ENCODE results near the gene HPF1.
"Not testable (repeated sequence)": the region's sequence is repeated elsewhere in the genome, so short reads cannot be mapped to it uniquely, and the experiment has no call there.

HPF1 gene

DNA sequence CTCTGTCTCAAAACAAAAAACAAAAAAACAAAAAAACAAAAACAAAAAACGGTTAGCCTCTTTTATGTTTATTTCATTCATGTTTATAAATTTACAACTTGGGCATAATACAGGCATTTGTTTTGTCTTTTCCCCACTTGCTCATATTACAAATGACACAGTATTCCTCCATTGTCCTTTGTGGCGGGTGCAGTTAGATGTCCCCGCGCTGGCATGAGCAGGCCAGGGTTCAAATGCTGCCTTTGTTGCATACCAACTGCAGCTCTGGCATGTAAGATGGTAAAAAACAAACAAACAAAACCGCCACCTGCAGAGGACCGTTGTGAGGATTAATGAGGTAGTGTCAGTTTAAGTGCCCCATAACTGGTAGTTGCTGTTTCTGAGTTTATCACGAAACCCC lies 16.1 kb upstream of the HPF1 start:
- Histone ChIP-seq H3K4me2 (ENCODE audit: low read depth, low read length, poor library complexity, severe bottlenecking) (no peak overlapping the region), H3K36me3 (ENCODE audit: low read length) (no peaks in the 10 kb centered on the region)

DNA sequence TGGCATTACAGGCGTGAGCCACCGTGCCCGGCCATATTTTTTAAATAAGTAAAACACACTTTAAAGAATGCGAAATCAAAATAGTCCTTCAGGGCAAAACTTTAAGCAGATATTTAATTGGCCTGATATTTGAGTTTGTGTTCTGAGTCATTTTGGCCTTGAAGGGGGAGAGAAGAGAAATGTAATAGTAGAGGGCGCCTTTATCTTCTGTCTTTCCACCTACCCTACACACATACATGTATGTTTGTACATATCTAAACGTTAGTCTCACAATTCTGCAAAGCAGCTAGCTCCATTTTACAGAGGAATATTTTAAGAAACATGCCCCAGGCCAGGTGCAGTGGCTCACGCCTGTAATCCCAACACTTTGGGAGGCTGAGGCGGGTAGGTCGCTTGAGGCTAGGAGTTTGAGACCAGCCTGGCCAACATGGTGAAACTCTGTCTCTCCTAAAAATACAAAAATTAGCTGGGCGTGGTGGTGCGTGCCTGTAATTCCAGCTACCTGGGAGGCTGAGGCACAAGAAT lies 13.9 kb upstream of the HPF1 start:
- not testable (repeated sequence) for H3K79me2 ChIP-seq (ENCODE audit: insufficient read depth, low read length); H3K4me2 ChIP-seq (ENCODE audit: low read depth, low read length, poor library complexity, severe bottlenecking); H3F3A ChIP-seq (ENCODE audit: insufficient read depth); H3K9me2 ChIP-seq (replicated peaks; ENCODE audit: insufficient read depth, low read length); H3K4me3 ChIP-seq (ENCODE audit: insufficient read depth, low read length, poor library complexity, severe bottlenecking); H3K27me3 ChIP-seq (ENCODE audit: low read length); H3K9me3 ChIP-seq (ENCODE audit: insufficient read depth, low read length); H4K20me1 ChIP-seq (ENCODE audit: low read depth, low read length); H3K9ac ChIP-seq (ENCODE audit: low read length); H3K36me3 ChIP-seq (ENCODE audit: low read length); H3K27ac ChIP-seq (ENCODE audit: low read depth, low read length); H2AFZ ChIP-seq (ENCODE audit: low read depth, low read length, severe bottlenecking)

More for the DNA sequence above, 16.1 kb upstream of the HPF1 start:
- Histone ChIP-seq H4K20me1 (ENCODE audit: low read depth, low read length) (no peaks in the 10 kb centered on the region), H3K27me3 (ENCODE audit: low read length) (no peaks in the 10 kb centered on the region), H3K27ac (ENCODE audit: low read depth, low read length) (no peak overlapping the region), H3K4me3 (ENCODE audit: insufficient read depth, low read length, poor library complexity, severe bottlenecking) (no peak overlapping the region), H2AFZ (ENCODE audit: low read depth, low read length, severe bottlenecking) (no peak overlapping the region), H3K9me2 (replicated peaks; ENCODE audit: insufficient read depth, low read length) (no peaks in the 10 kb centered on the region), H3K79me2 (ENCODE audit: insufficient read depth, low read length) (no peaks in the 10 kb centered on the region), H3K9me3 (ENCODE audit: insufficient read depth, low read length) (no peaks in the 10 kb centered on the region), H3K9ac (ENCODE audit: low read length) (no peak overlapping the region), H3F3A (ENCODE audit: insufficient read depth) (no peaks in the 10 kb centered on the region)
- TF ChIP-seq, protein P1, sequence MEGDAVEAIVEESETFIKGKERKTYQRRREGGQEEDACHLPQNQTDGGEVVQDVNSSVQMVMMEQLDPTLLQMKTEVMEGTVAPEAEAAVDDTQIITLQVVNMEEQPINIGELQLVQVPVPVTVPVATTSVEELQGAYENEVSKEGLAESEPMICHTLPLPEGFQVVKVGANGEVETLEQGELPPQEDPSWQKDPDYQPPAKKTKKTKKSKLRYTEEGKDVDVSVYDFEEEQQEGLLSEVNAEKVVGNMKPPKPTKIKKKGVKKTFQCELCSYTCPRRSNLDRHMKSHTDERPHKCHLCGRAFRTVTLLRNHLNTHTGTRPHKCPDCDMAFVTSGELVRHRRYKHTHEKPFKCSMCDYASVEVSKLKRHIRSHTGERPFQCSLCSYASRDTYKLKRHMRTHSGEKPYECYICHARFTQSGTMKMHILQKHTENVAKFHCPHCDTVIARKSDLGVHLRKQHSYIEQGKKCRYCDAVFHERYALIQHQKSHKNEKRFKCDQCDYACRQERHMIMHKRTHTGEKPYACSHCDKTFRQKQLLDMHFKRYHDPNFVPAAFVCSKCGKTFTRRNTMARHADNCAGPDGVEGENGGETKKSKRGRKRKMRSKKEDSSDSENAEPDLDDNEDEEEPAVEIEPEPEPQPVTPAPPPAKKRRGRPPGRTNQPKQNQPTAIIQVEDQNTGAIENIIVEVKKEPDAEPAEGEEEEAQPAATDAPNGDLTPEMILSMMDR (IDR thresholded peaks at IDR 0.05; ENCODE audit: insufficient read depth, low read length, poor library complexity, severe bottlenecking): no peak
- TF ChIP-seq EZH2phosphoT487 (conservative IDR thresholded peaks at IDR 0.05; ENCODE audit: low read length): no peak

DNA sequence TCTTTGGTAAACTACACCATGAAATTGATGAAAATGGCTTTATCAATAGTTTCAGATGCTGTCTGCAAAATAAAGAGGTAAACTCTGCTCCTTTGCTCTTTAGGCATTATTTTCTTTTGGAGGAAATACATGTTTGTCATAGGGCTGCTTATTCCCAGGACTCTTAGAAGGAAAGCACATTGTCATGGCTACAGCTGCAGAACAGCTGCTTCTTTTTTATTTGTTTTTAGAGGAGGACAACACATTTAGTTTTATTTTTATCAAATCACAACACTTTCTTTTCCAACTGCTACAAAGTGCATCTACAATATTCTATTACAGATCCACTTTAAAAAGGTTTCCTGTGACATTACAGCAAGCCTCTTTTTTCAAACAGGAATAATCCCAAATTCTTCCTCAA lies 12.7 kb upstream of the HPF1 start:
- TF ChIP-seq, protein P1 (IDR thresholded peaks at IDR 0.05; ENCODE audit: insufficient read depth, low read length, poor library complexity, severe bottlenecking): no peak
- TF ChIP-seq EZH2phosphoT487 (conservative IDR thresholded peaks at IDR 0.05; ENCODE audit: low read length): no peak
- Histone ChIP-seq H3K9ac (ENCODE audit: low read length) (no peak overlapping the region), H3K79me2 (ENCODE audit: insufficient read depth, low read length) (no peaks in the 10 kb centered on the region), H2AFZ (ENCODE audit: low read depth, low read length, severe bottlenecking) (no peak overlapping the region), H3K9me3 (ENCODE audit: insufficient read depth, low read length) (no peaks in the 10 kb centered on the region), H3F3A (ENCODE audit: insufficient read depth) (no peaks in the 10 kb centered on the region), H3K27ac (ENCODE audit: low read depth, low read length) (no peak overlapping the region), H3K36me3 (ENCODE audit: low read length) (no peaks in the 10 kb centered on the region), H3K9me2 (replicated peaks; ENCODE audit: insufficient read depth, low read length) (no peaks in the 10 kb centered on the region), H3K4me2 (ENCODE audit: low read depth, low read length, poor library complexity, severe bottlenecking) (no peak overlapping the region), H3K27me3 (ENCODE audit: low read length) (no peaks in the 10 kb centered on the region), H4K20me1 (ENCODE audit: low read depth, low read length) (no peaks in the 10 kb centered on the region), H3K4me3 (ENCODE audit: insufficient read depth, low read length, poor library complexity, severe bottlenecking) (no peak overlapping the region)

DNA sequence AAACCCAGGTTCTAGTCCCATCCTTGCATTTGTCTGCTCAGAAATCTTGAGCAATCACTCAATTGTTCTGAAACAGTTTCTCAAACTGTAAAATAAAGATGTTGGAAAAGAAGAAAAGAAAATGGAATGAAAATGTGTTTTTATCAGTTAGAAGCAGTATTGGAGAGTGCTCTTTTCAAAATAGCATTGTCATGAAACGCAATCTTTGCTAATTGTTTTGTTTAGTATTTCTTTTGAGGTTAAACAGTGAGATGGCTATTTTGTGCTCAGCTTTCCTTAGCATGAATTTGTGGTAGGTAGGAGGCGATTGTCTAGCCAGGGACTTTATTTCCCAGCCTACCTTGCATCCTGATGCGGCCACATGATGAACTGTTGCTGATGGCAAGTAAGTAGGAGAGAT lies 10.6 kb upstream of the HPF1 start:
- no peaks in the 10 kb centered on the region for H3F3A ChIP-seq (ENCODE audit: insufficient read depth)
- no peak for TF ChIP-seq EZH2phosphoT487 (conservative IDR thresholded peaks at IDR 0.05; ENCODE audit: low read length)
- TF ChIP-seq, protein P1 (IDR thresholded peaks at IDR 0.05; ENCODE audit: insufficient read depth, low read length, poor library complexity, severe bottlenecking): no peak
- H3K27ac ChIP-seq (ENCODE audit: low read depth, low read length): no peak overlapping the region
- H2AFZ ChIP-seq (ENCODE audit: low read depth, low read length, severe bottlenecking): no peak overlapping the region
- no peaks in the 10 kb centered on the region for H3K9me2 ChIP-seq (replicated peaks; ENCODE audit: insufficient read depth, low read length)
- no peaks in the 10 kb centered on the region for H4K20me1 ChIP-seq (ENCODE audit: low read depth, low read length)
- no peak overlapping the region for H3K9ac ChIP-seq (ENCODE audit: low read length)
- H3K79me2 ChIP-seq (ENCODE audit: insufficient read depth, low read length): no peaks in the 10 kb centered on the region
- no peaks in the 10 kb centered on the region for H3K27me3 ChIP-seq (ENCODE audit: low read length)
- no peak overlapping the region for H3K4me3 ChIP-seq (ENCODE audit: insufficient read depth, low read length, poor library complexity, severe bottlenecking)
- H3K36me3 ChIP-seq (ENCODE audit: low read length): no peaks in the 10 kb centered on the region
- H3K9me3 ChIP-seq (ENCODE audit: insufficient read depth, low read length): no peaks in the 10 kb centered on the region
- no peak overlapping the region for H3K4me2 ChIP-seq (ENCODE audit: low read depth, low read length, poor library complexity, severe bottlenecking)

All from SU-DHL-6 (cell line).